Activated gamma-delta T cell treated with anti-CD3 and anti-CD28 coated beads, Interleukin-2, amount 50 U/mL, for 16 hours (primary cell): ENCODE measurements around the gene USP47.

Experiments
- DNase-seq: peaks from one replicate; pipeline ENCODE4 v3.0.0-alpha.2; 2020; ENCODE audit warnings: low read depth

The USP47 gene

GRCh38 chr11:11937433-11937832 lies 95.7 kb downstream of the USP47 start:
- no peak for DNase-seq

- no peak for DNase-seq
These were observed 96.2 kb downstream of the USP47 start for GRCh38 chr11:11937957-11938356.

- no peak for DNase-seq
These were observed 98.8 kb downstream of the USP47 start for GRCh38 chr11:11940551-11940950.

- DNase-seq, result no peak
These were observed 100.9 kb downstream of the USP47 start for GRCh38 chr11:11942668-11943067.

- no peak for DNase-seq
These were observed 102.7 kb downstream of the USP47 start for GRCh38 chr11:11944444-11944843.

- DNase-seq, result no peak
These were observed 104.4 kb downstream of the USP47 start for GRCh38 chr11:11946180-11946579.

GRCh38 chr11:11946878-11947277 lies 105.1 kb downstream of the USP47 start:
- DNase-seq, result no peak

GRCh38 chr11:11947825-11948224 lies 106.1 kb downstream of the USP47 start:
- no peak for DNase-seq

- DNase-seq, result no peak
These were observed 106.6 kb downstream of the USP47 start for GRCh38 chr11:11948242-11948947.

- no peak for DNase-seq
These were observed 107.7 kb downstream of the USP47 start for GRCh38 chr11:11949482-11949881.

- no peak for DNase-seq
These were observed 110.3 kb downstream of the USP47 start for GRCh38 chr11:11952036-11952435.

- no peak for DNase-seq
These were observed 114.2 kb downstream of the USP47 start for GRCh38 chr11:11956006-11956405.

GRCh38 chr11:11958403-11959231 lies 116.8 kb downstream of the USP47 start:
- DNase-seq, result no peak

GRCh38 chr11:11959601-11960000 lies 117.8 kb downstream of the USP47 start:
- no peak for DNase-seq

- DNase-seq, result no peak
These were observed 118.9 kb downstream of the USP47 start for GRCh38 chr11:11960687-11961086.

GRCh38 chr11:11961399-11962028 lies 119.7 kb downstream of the USP47 start:
- DNase-seq, result no peak

GRCh38 chr11:11963067-11963466 lies 121.3 kb downstream of the USP47 start:
- no peak for DNase-seq

GRCh38 chr11:11963842-11964773 lies 122.3 kb downstream of the USP47 start:
- DNase-seq, result no peak

- DNase-seq, result no peak
These were observed 123.0 kb downstream of the USP47 start for GRCh38 chr11:11964774-11965150.

GRCh38 chr11:11965192-11965591 lies 123.4 kb downstream of the USP47 start:
- DNase-seq, result no peak

GRCh38 chr11:11965656-11966353 lies 124.0 kb downstream of the USP47 start:
- DNase-seq, result no peak
